Stimulated activated CD4-positive, alpha-beta T cell treated with anti-CD3 and anti-CD28 coated beads, Interleukin-4, amount 100 ng/mL, for 24 hours (primary cell): Measurements from ENCODE around the gene CACNG4.

Experiments used
- DNase-seq: peaks from one replicate; pipeline ENCODE4 v3.0.0-alpha.2; 2020

CACNG4 gene

DNA sequence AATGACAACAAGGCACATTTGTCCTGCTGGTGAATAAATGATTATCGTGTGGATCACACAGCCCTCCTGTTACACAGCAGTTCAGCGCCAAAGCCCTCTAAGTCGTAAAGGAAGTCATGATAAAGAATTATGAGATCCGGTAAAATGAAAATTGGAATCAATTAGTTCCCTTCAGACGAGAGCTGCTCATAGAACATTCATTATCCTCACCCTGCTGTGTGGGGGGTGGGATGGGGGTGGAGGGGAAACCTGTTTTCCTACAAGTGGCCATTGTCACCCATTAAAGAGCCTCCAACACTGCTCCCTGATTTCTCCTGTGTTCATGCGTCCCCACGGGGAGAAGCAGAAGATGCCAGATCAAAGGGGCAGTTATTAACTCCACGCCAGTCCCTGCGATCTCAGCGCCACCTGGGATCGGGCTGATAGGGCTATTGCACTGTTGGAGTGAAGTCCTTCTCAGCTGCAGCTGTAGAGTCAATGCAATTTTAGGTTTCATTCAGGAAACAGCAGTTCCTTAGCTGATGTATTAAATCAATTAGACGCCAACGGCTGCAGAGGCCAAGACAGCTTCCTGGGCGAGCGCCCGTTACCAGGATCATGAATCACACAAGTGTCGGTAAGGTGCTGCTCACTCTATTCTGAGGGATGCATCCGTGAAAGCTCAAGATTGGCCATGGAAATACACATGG is 19.2 kb upstream of the CACNG4 start:
- no peak for DNase-seq

- no peak for DNase-seq
These were observed 18.3 kb upstream of the CACNG4 start for GRCh38 chr17:66946251-66946650.

DNA sequence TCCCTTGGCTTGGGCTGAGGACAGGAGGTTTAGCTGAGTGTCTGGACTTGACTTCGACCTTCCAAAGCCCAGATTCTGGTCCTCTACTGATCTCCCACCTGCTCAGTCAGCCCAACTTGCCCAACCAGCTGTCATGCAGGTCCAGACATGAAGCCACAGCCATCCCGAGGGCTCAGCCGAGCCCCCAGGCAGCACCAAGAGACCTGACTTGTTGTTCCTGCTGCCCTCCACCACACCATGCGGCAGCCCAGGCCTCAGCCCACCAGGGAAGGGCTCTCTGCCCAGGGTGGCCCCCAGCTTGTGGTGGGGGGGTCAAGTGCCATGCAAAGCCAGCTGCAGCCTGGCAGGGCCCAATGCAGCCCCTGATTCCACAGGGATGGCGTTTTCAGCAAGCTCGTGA is 17.2 kb upstream of the CACNG4 start:
- DNase-seq, result no peak

GRCh38 chr17:66948061-66948750 is 16.3 kb upstream of the CACNG4 start:
- no peak for DNase-seq

GRCh38 chr17:66949501-66949900 is 15.0 kb upstream of the CACNG4 start:
- DNase-seq, result no peak

DNA sequence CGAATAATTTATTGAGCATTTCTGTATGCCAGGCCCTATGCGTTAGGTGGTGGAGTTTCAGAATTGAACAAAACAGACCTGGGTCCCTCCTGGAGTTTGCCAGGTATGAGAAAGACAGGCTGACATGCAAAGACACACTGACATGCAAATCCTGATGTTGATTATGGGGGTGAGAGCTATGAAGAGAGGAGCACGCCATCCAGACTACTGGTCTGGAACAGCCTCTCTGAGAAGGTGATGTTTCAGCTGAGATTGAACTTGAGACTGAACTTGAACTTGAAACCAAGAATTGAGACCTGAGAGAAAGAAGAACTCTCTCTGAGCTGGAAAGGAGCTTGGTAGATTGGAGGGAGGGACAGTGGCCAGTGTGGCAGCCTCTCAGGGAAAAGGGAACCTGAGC is 14.2 kb upstream of the CACNG4 start:
- no peak for DNase-seq

DNA sequence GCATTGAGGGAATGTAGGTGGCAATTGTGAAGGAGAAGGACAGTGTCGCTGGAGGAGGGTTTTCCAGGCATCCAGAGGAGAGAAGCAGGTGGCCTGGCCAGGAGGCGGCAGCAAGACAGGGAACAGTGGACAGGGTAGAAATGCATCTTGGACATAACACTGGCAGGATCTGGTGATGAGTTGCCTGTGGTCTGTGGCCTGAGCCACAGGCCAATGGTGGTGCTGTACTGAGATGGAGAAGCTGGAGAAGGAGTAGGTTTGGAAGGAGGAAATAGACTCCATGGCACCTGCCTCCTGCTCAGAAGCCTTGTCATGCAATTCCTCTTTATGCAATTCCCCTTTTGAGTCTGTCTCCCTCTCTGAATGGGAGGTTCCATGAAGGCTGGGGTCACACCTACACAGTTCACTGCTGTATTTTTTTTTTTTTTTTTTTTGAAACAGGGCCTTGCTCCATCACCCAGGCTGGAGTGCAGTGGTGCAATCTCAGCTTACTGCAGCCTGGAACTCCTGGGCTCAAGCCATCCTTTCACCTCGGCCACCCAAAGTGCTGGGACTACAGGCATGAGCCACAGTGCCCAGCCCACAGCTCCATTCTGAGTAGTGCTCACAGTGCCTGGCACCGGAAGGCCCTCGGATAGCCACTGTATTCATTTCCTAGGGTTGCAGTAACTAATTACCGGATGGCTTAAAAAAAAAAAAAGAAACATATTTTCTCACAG is 13.5 kb upstream of the CACNG4 start:
- DNase-seq, result no peak

- DNase-seq, result no peak
These were observed 12.9 kb upstream of the CACNG4 start for GRCh38 chr17:66951605-66951953.

DNA sequence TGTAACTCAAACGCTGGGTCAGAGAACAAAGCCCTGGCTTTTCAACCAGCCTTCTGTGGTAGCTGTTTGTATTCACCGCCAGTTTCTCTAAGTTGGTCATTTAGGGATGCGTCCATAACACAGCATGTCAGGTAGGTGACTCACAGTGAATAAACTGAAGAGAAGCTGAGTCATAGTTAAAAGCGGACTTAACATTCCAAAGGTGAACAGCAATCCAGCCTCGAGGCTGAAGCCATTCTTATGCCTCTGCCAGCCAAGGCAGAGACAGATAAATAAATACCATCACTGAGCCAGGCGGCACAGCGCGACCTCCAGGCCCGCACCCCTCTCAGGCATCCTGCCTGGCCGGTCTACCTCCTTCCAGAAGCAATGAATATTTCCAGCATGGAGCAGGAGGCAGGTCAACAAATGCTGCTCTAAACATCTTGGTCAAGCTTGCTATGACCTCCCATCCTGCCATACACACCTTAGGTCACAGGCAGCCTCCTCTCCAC is 12.4 kb upstream of the CACNG4 start:
- DNase-seq, result no peak

- no peak for DNase-seq
These were observed 11.6 kb upstream of the CACNG4 start for GRCh38 chr17:66952681-66953629.

DNA sequence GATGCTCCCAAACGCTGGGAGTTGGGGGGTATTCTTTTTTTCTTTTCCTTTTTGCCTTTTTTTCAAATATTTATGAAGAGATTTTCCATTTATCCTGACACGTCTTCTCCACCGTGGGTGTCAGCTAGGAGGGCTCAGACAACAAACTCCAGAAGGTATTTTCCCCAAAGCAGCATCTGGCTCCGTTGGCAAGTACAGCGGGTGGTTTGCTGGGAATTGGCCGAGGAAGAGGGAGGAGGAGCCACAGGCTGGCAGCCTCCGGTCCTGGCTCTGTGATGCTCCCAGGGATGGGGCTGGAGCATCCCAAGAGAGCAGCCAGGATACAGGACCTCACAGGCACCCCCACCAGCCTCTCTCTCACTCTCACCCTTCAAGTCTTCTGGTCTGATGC is 10.9 kb upstream of the CACNG4 start:
- no peak for DNase-seq

DNA sequence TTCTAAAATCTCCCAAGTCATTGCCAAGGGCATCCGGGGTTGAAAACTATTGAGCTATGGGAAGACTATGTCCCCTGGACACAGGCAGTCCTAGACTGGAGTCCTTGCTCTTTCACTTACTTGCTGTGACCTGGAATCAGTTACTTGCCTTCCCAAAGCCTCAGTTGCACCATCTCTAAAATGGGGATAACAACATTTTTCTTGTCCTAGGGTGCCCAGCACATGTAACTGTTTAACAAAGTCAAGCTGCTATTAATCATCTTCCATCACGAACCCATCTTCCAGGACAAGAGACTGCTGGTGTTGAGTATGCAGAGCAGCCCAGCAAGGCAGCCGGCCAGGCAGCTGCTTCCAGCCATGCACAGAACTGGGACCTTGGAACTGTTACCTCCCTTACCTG is 9.9 kb upstream of the CACNG4 start:
- no peak for DNase-seq

DNA sequence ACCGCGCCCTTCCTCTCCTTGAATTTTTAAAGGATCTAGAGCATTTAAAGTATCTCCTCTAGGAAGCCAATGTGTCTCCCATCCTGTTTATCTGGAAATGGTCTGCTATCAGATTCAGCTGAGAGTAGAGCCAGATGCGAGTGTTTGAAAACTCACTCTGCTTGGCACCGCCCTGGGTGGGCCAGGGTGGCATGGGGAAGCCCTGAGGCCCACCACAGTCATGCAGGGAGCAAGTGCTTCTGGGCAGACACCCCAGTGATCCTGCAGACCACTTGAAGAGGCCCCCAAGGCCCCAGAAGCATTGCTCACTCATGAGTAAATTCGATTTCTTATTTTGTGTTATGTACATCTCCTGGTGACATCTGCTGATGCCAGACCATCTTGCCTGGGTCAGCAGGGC is 8.7 kb upstream of the CACNG4 start:
- no peak for DNase-seq

GRCh38 chr17:66956941-66957340 is 7.6 kb upstream of the CACNG4 start:
- DNase-seq, result no peak

GRCh38 chr17:66957343-66957742 is 7.2 kb upstream of the CACNG4 start:
- no peak for DNase-seq

- DNase-seq, result no peak
These were observed 6.4 kb upstream of the CACNG4 start for GRCh38 chr17:66957951-66958579.

DNA sequence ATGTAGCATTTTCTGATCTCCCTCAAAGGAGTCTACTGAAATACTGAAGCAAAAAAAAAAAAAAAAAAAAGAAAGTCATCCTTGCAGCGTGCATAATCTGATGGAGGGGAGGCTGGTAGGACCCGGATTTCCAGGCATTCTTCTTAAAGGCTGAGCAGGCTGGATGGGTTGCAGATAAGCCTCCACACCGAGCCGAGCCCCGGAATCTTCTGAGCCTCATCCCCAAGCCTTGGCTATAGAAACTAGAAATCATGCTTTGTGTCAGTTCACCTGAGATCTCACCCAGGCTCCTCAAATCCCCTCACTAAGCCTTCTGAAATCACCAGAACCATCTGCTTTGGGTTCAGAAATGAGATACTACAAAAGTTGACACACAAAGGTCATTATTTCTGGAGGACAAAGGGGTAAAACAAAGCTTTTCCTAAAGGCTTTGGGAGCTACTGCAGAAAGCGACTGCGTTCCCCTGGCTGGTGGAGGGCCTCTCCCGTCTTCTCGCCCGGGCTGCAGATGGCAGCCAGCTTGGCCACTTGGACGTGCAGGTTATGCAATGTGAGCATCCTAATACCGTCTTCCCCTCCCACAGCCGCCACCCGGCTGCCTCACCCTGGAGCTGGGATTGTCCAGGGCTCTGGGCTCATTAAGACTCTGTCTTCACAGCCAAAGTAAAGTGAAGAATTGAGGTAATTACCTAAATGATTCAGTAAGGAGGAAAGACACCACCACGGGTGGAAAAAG is 4.7 kb upstream of the CACNG4 start:
- no peak for DNase-seq

DNA sequence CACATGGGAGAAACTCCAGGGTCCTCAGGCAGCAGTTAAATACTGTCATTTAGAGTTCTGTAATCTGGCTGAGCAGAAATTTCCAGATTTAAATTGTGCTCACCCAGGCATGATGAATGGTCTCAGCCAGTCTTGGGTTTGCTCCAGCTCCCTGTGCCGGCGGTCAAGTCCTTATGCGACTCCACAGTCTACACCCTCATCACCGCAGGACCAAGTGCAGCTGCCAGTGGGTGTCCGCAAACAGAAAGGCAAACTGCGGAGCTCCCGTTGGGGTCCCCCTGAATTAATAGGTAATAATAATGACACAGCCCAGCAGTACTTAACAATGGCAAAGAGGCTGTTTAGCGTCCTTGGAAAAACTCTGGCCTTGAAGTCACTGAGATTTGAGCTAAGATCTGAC is 3.9 kb upstream of the CACNG4 start:
- DNase-seq, result no peak

DNA sequence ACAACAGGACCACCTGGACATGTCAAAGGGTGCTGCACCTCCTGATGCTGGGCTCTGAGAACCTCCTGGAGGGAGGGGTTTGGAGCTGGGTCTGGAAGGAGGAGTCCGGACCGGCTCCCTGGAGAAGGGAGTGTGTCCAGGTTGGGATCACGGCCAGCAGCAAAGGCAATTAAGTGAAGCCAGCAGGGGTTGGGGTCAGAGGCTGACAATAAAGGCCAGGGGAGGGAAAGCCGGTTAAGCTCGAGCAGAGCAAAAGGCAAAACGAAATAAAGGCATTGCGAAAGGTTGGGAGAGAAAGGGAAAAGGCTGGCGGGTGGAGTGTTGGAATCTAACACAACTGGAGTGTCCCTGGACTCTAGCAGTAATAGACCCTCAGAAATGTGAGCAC is 992 bp upstream of the CACNG4 start:
- no peak for DNase-seq

GRCh38 chr17:66964930-66965800 is 658 bp downstream of the CACNG4 start:
- peak; percentile 25 for DNase-seq

- DNase-seq, result no peak
These were observed 1.3 kb downstream of the CACNG4 start for GRCh38 chr17:66965801-66966262.
